Measurements from ENCODE around the gene KIAA0319L. TPM values are rescaled to one million over a fixed set of nuclear protein-coding genes. Genes with fewer than 3 reads are reported as not detected.

Gene KIAA0319L
- total RNA-seq, 1 donor from 2014 or later = 24.1 TPM

- DNase-seq (ENCODE audit: low read depth in 2 of 2) = no peak
Measured at GRCh38 chr1:35447278-35447677, 109.9 kb downstream of the KIAA0319L start.

DNA sequence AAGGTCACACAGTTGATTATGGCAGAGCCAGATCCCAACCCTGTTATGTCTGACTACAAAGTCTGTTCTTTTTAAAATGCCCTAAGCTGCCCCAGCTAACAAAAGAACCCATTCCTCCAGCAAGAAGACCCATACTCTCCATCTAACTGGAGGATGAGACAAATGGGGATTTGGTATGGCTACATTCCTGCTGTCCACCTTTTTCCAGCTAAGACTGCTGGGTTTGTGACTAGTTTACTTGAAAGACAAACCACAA, 112.8 kb downstream of the KIAA0319L start:
- DNase-seq (ENCODE audit: low read depth in 2 of 2) = no peak

DNA sequence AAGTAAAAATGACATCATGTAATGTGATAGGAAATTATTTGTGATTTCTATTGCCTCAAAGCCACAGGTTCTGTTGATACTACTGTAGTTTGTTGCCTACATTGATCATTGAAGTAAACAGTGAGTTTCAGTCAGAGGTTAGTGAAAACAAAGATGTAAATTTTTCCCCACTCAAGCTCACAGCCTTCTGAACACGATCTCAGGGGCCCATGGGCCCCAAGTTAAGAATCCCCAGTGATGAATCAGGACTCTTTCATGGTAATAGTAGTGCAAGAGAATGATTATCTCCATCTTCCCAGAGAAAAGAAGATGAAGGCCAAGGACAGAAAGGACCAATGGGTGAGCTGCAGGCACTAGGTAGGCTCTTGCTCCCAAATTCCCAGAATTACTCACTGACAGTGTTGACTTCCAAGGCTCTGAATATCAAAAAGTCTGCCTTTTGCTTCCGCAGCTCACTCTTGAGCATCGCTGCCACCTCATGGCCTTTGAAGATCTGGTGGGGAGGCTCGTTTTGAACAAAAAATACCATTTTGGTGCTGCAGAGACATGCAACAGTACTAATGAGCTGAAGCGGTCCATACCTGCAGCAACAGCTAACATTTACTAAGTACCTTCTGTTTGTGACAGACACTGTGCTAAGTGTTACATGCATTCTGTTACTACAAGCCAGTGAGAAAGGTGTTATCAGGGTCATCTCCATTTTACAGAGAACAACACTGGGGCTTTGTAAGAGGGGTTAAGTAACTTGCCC, 113.3 kb downstream of the KIAA0319L start:
- no peak for DNase-seq (ENCODE audit: low read depth in 2 of 2)

DNA sequence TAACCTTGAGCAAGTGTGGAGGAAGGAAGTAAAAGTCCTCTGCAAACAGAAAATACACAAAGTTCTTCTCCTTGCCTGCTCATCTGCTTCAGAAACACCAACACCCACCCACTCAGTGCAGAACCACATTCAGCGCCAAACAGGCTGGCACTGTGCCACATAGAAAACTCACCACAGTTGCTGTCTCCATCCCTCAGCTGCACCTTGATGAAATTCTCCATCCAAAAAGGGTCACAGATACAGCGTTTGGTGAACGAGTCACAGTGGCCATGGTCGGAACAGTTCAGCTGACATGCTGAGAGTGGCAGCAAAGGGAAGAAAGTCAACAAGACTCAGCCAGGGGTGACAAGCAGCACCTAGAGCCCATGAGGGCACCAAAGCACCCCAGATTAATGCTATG, 114.5 kb downstream of the KIAA0319L start:
- DNase-seq (ENCODE audit: low read depth in 2 of 2) = no peak

DNA sequence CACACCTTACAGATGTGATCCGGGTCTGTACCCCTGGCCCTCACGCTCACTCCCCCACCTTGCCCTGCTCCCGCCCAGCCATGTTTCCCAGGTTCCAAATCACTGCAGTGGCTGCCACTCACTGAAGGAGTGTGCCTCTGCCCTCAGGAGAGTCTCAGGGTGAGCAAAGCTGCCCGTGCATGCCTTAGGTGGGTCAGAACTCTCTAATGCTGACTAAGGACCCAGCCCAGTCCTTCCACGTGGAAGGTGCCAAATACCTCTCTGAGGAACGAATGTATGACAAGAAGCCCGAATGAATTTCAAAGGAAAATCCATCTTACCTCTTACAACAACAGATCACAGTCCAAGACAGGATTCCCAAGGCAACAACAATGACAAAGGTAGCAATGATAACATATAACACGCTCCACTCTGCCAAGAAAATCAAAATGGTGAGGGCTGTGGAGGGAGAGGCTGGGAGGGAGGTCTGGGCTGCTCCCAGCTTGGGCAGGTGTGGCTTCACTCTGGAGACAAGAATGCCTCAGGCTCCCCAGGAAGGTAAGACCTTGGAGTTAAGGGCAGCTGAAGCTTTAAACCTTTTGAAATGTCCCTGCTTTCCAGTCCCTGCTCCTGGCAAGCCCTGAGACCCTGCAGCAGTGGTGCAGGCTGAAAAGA, 115.2 kb downstream of the KIAA0319L start:
- no peak for DNase-seq (ENCODE audit: low read depth in 2 of 2)

DNA sequence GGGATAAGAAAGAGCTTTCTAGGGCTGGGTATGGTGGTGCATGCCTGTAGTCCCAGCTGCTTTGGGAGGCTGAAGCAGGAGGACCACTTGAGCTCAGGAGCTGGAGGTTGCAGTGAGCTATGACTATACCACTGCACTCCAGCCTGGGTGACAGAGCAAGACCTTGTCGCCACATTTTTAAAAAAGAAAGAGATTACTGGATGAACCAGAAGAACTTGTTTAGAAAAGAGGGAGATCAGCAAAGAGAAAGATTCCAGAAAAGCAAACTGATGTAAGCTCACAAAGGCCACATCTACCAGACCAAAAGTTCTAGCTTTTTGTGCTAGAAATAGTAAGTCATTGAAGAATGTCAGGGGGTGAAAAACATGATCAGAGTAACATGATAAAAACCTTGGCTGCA, 117.6 kb downstream of the KIAA0319L start:
- no peak for DNase-seq (ENCODE audit: low read depth in 2 of 2)

- no peak for DNase-seq (ENCODE audit: low read depth in 2 of 2)
Measured at GRCh38 chr1:35437200-35437599, 120.0 kb downstream of the KIAA0319L start.

- DNase-seq (ENCODE audit: low read depth in 2 of 2) = no peak
Measured at GRCh38 chr1:35436078-35436477, 121.1 kb downstream of the KIAA0319L start.

DNA sequence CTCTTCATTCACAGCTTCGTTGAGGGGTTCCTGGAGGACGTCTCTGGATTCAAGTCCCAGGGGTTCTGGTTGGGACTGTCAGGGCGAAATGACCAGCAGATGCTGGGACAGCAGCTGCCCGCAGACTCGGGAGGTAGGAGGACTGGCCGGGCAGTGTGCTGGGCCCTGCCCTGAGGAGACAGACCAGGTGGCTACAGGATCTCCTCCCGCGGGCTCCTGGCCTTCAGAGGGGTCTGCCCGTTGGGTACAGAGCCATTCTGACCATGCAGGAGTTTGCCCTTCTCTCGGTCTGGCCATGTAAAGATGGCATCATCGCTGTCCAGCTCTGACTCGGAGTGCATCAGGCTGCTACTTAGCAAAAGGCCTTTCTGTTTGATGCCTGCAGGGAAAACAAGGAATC, 122.5 kb downstream of the KIAA0319L start:
- no peak for DNase-seq (ENCODE audit: low read depth in 2 of 2)

DNA sequence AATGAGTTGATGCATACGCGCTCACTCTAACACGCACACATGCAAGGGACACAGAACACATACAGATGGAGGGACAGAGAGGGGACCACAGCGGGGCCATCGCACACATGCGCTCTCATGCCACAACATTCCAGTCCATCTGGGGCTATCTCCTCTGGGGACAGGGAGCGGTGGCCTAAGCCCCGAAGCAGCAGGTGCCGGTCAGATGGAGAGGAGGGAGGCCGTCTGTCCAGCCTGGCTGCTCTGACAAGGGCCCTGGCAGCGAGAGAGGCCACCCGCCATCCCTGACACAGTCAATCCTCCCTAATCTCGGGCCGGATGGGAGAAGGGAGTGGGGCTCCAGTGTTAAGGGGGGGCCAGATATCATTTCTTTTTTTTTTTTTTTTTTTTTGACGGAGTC, 123.5 kb downstream of the KIAA0319L start:
- DNase-seq (ENCODE audit: low read depth in 2 of 2) = no peak

- no peak for DNase-seq (ENCODE audit: low read depth in 2 of 2)
Measured at GRCh38 chr1:35432231-35432630, 125.0 kb downstream of the KIAA0319L start.

GRCh38 chr1:35431173-35431599, 126.0 kb downstream of the KIAA0319L start:
- no peak for DNase-seq (ENCODE audit: low read depth in 2 of 2)

- no peak for DNase-seq (ENCODE audit: low read depth in 2 of 2)
Measured at GRCh38 chr1:35430762-35431161, 126.4 kb downstream of the KIAA0319L start.

GRCh38 chr1:35428360-35428759, 128.8 kb downstream of the KIAA0319L start:
- no peak for DNase-seq (ENCODE audit: low read depth in 2 of 2)

DNA sequence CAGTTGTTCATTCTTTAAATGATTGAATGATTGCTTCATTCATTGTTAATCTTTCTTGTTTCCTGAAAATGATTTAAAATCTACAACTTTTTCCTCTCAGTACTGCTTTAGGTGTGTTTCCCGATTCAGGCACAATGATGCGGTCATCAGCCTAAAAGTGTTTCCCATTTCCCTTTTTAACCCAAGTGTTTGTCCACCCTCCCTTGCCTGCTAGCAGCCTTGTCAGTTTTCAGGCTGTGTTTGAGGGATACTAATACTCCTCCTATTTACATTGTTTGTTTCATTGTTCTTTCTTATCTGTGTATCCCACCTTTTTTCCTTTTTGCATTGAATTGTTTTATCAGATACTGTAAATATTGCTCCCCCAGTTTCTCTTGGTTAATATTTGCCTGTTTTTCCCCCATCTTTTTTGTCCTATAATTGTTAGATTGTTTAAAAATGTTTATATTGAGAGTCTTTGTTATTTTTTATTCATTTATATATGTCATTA, 131.1 kb downstream of the KIAA0319L start:
- DNase-seq (ENCODE audit: low read depth in 2 of 2) = peak; percentile 4 to 51

- DNase-seq (ENCODE audit: low read depth in 2 of 2) = no peak
Measured at GRCh38 chr1:35408925-35409324, 148.3 kb downstream of the KIAA0319L start.

- DNase-seq (ENCODE audit: low read depth in 2 of 2) = no peak
Measured at GRCh38 chr1:35407743-35408142, 149.5 kb downstream of the KIAA0319L start.

DNA sequence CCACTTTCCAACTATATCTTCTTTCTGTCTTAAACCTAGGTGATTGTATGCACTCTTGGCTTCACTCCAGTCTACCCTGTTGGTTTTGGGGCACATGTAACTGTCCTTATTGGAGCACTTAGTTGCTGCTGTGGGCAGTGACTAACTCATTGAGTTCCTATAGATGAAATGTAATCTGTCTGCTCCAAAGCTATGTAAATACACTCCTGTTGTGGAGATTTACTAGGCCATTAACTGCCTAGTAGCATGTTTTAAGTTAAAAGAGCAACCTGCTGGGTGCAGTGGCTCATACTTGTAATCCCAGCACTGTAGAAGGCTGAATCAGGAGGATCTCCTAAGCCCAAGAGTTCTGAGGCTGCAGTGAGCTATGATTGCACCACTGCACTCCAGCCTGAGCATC, 151.1 kb downstream of the KIAA0319L start:
- DNase-seq (ENCODE audit: low read depth in 2 of 2) = no peak

GRCh38 chr1:35401049-35401448, 156.2 kb downstream of the KIAA0319L start:
- DNase-seq (ENCODE audit: low read depth in 2 of 2) = no peak

GRCh38 chr1:35398739-35399138, 158.5 kb downstream of the KIAA0319L start:
- DNase-seq (ENCODE audit: low read depth in 2 of 2) = no peak

- no peak for DNase-seq (ENCODE audit: low read depth in 2 of 2)
Measured at GRCh38 chr1:35394386-35394785, 162.8 kb downstream of the KIAA0319L start.

GRCh38 chr1:35390600-35391494, 166.4 kb downstream of the KIAA0319L start:
- no peak for DNase-seq (ENCODE audit: low read depth in 2 of 2)

Data from dermis microvascular lymphatic vessel endothelial cell (primary cell).